HepG2 (cell line): ENCODE data around the gene SLU7. TPM values are rescaled to one million over a fixed set of nuclear protein-coding genes. Genes with fewer than 3 reads are reported as not detected.
A peak's percentile ranks its signal among the peaks of the same experiment; 100 is the strongest.

Experiments
- ATAC-seq: fragments of 200-7000 bp; cut with Tn5 transposase; 3 replicates; pipeline ENCODE4 v1.9.1; 2020; ENCODE audit warnings: mild to moderate bottlenecking, moderate library complexity
- BruUV-seq: library from RNA; stranded (reverse); fragments of 400-500 nt; replicated peaks from 2 replicates; lab custom pipeline; 2021; lab: Mats Ljungman, UMichigan
- CTCF ChIA-PET: fragments of 300-600 bp; formaldehyde crosslinking; extraction: SDS; loops from one replicate; lab custom pipeline; 2021; ENCODE audit warnings: low total read pairs, inconsistent platforms, low intra/inter-chr PET ratio; lab: Yijun Ruan, JAX
- POLR2A ChIA-PET: fragments of 350-600 bp; sonication (Branson Sonifier 250); formaldehyde crosslinking; loops from one replicate; lab custom pipeline; 2020; ENCODE audit warnings: antibody characterized with exemption, inconsistent platforms; lab: Yijun Ruan, JAX
- DNase-seq: peaks from one replicate; pipeline ENCODE4 v3.0.0-alpha.2; 2015; ENCODE audit warnings: low spot score
- FAIRE-seq: peaks from 3 replicates; lab custom pipeline; 2011; peaks lifted over from hg19 to GRCh38; lab: Jason Lieb, UNC
- H2AFZ ChIP-seq: one replicate; pipeline ENCODE4 v1.6.1; 2011; ENCODE audit warnings: low read length, inconsistent platforms
- H3K27ac ChIP-seq: fragments of 300-600 bp; 3 replicates; pipeline ENCODE4 v1.8.0; 2011; ENCODE audit warnings: mixed run types, mild to moderate bottlenecking, mixed read lengths, low read length, inconsistent platforms; ENCODE audit not compliant: insufficient read depth; ENCODE audit errors: extremely low read length
- H3K27me3 ChIP-seq, 2 experiments: fragments of 200-600 bp in 1 of 2; 2 replicates in 1 of 2; 3 replicates in 1 of 2; pipeline versions ENCODE4 v1.6.0 to v1.8.0; 2011; ENCODE audit warnings: low read length in 2 of 2, mild to moderate bottlenecking in 2 of 2, moderate library complexity in 2 of 2, inconsistent platforms in 1 of 2; ENCODE audit not compliant: insufficient read depth in 2 of 2, control insufficient read depth in 1 of 2
- H3K36me3 ChIP-seq, 2 experiments: fragments of 200-600 bp in 1 of 2; replicated peaks in 1 of 2; 2 replicates in 1 of 2; 3 replicates in 1 of 2; pipeline versions ENCODE4 v1.5.1 to v1.8.0; 2011; ENCODE audit warnings: low read length in 2 of 2, inconsistent platforms in 1 of 2; ENCODE audit not compliant: insufficient read depth in 2 of 2, control insufficient read depth in 1 of 2
- H3K4me1 ChIP-seq: 2 replicates; pipeline ENCODE4 v1.5.1; 2012; ENCODE audit warnings: low read length, inconsistent platforms; ENCODE audit not compliant: insufficient read depth
- H3K4me2 ChIP-seq: 2 replicates; pipeline ENCODE4 v1.6.0; 2011; ENCODE audit warnings: low read depth, low read length, inconsistent platforms
- H3K4me3 ChIP-seq, 3 experiments: fragments of 200-600 bp in 1 of 3; sonication (generic), shearing (Covaris generic) in 1 of 3; replicated peaks in 1 of 3; 2 replicates each; pipeline ENCODE4 v1.5.1; 2011 to 2016; ENCODE audit warnings: low read length in 3 of 3, inconsistent platforms in 2 of 3, low read depth in 2 of 3, mild to moderate bottlenecking in 2 of 3, control low read depth in 1 of 3, mixed read lengths in 1 of 3; ENCODE audit not compliant: insufficient read depth in 1 of 3
- H3K79me2 ChIP-seq: one replicate; pipeline ENCODE4 v1.6.1; 2011; ENCODE audit warnings: low read length, inconsistent platforms; ENCODE audit not compliant: insufficient read depth
- H3K9ac ChIP-seq: 2 replicates; pipeline ENCODE4 v1.6.0; 2011; ENCODE audit warnings: mild to moderate bottlenecking, low read depth, low read length, inconsistent platforms; ENCODE audit not compliant: insufficient read depth
- H3K9me3 ChIP-seq: 2 replicates; pipeline ENCODE4 v1.5.1; 2012; ENCODE audit warnings: mild to moderate bottlenecking, low read length
- H4K20me1 ChIP-seq: 2 replicates; pipeline ENCODE4 v1.6.0; 2011; ENCODE audit warnings: inconsistent platforms, mild to moderate bottlenecking, low read length, moderate library complexity; ENCODE audit not compliant: insufficient read depth
- ARID2 ChIP-seq: sonication (generic); formaldehyde crosslinking; IDR thresholded peaks from 2 replicates; pipeline ENCODE4 v1.8.1; 2022; ENCODE audit warnings: mild to moderate bottlenecking, missing genetic modification reagents, borderline replicate concordance
- CHD2 ChIP-seq: IDR thresholded peaks from 2 replicates; pipeline ENCODE4 v1.6.1; 2011; ENCODE audit warnings: low read depth, low read length, improper control_type of control experiment
- EHMT2 ChIP-seq: fragments of 200-600 bp; sonication (generic); IDR thresholded peaks from 2 replicates; pipeline ENCODE4 v1.7.0; 2017; ENCODE audit warnings: antibody characterized with exemption, low read depth, low read length, borderline replicate concordance
- HDAC1 ChIP-seq: sonication (generic); formaldehyde crosslinking; IDR thresholded peaks from 2 replicates; pipeline ENCODE4 v1.5.1; 2020; ENCODE audit warnings: mild to moderate bottlenecking, missing genetic modification reagents
- NFE2 ChIP-seq: sonication (generic); formaldehyde crosslinking; IDR thresholded peaks from 2 replicates; pipeline ENCODE4 v1.4.0; 2020; ENCODE audit warnings: missing genetic modification reagents
- SRSF9 ChIP-seq: fragments of 200-400 bp; formaldehyde crosslinking; IDR thresholded peaks from 2 replicates; pipeline ENCODE4 v1.6.1; 2018; ENCODE audit warnings: borderline replicate concordance, mild to moderate bottlenecking, low read depth, low read length; ENCODE audit not compliant: insufficient read depth, poor library complexity, severe bottlenecking
- TP53 ChIP-seq: sonication (generic); formaldehyde crosslinking; conservative IDR thresholded peaks from 2 replicates; pipeline ENCODE4 v1.4.0; 2020; ENCODE audit warnings: missing genetic modification reagents
- WIZ ChIP-seq: sonication (generic); formaldehyde crosslinking; IDR thresholded peaks from 2 replicates; pipeline ENCODE4 v1.5.1; 2020; ENCODE audit warnings: mild to moderate bottlenecking, missing genetic modification reagents
- ZNF530 ChIP-seq: sonication (generic); formaldehyde crosslinking; IDR thresholded peaks from 2 replicates; pipeline ENCODE4 v1.5.0; 2020; ENCODE audit warnings: low read depth, mild to moderate bottlenecking, missing genetic modification reagents
- ZNF558 ChIP-seq: sonication (generic); formaldehyde crosslinking; IDR thresholded peaks from 2 replicates; pipeline ENCODE4 v1.9.0; 2022; ENCODE audit warnings: mild to moderate bottlenecking, missing genetic modification reagents, borderline replicate concordance
- ZNF605 ChIP-seq: sonication (generic); formaldehyde crosslinking; IDR thresholded peaks from 2 replicates; pipeline ENCODE4 v1.8.0; 2022; ENCODE audit warnings: mild to moderate bottlenecking, missing genetic modification reagents
- ZNF619 ChIP-seq: sonication (generic); formaldehyde crosslinking; IDR thresholded peaks from 2 replicates; pipeline ENCODE4 v1.4.0; 2020; ENCODE audit warnings: mild to moderate bottlenecking, missing genetic modification reagents
- ZNF687 ChIP-seq: sonication (generic); formaldehyde crosslinking; IDR thresholded peaks from 2 replicates; pipeline ENCODE4 v1.5.1; 2020; ENCODE audit warnings: mild to moderate bottlenecking, missing genetic modification reagents, moderate library complexity
- ZNF761 ChIP-seq: sonication (generic); formaldehyde crosslinking; conservative IDR thresholded peaks from 2 replicates; pipeline ENCODE4 v1.4.0; 2020; ENCODE audit warnings: mild to moderate bottlenecking, missing genetic modification reagents
- WGBS: methylation state at CpG from one replicate; pipeline ENCODE4 v1.1.6; 2017; ENCODE audit warnings: low lambda C conversion rate; 5-methylcytosine and 5-hydroxymethylcytosine counted together
- in situ Hi-C: cut with HindIII; loops from 2 replicates; pipeline ENCODE4 v1.10.0; 2017; ENCODE audit warnings: low pct_unique_long_range_greater_than_20kb; ENCODE audit not compliant: extremely low pct_ligation_motif_present
- intact Hi-C: fragments of 100-400 bp; cut with micrococcal nuclease; formaldehyde crosslinking; loops from one replicate; pipeline ENCODE4 v1.10.0; 2022; ENCODE audit not compliant: unreplicated experiment
- polyA plus RNA-seq, 8 experiments: library from polyadenylated mRNA; depleted of rRNA in 3 of 8; stranded (reverse) in 7 of 8; unstranded in 1 of 8; fragments of >200 nt; fragmentation: Illumina TruSeq in 4 of 8; extraction: Trizol in 4 of 8; gene quantifications; 2 replicates each; pipeline versions ENCODE4 v1.2.1 to v1.2.3, GENCODE V29; 2011 to 2016; ENCODE audit warnings: low read depth in 4 of 8, missing spikeins in 1 of 8, mixed read lengths in 1 of 8; ENCODE audit not compliant: insufficient read depth in 1 of 8
- total RNA-seq, 5 experiments: library from RNA; depleted of rRNA; stranded (reverse); fragments of >200 nt; fragmentation: Illumina TruSeq; extraction: Trizol; gene quantifications; 2 replicates each; pipeline ENCODE4 v1.2.3, GENCODE V29; 2016; ENCODE audit warnings: low read depth in 1 of 5
- TF ChIP-seq, protein P1 (sequence below): sonication (generic); formaldehyde crosslinking; IDR thresholded peaks from 2 replicates; pipeline ENCODE4; 2020; ENCODE audit warnings: missing genetic modification reagents, mild to moderate bottlenecking, borderline replicate concordance

SLU7 gene
- total and polyA plus RNA-seq, 2 of the 13 experiments (the other 11 are each of a cell fraction or from before 2014, with no cell fraction given), result 24.0 to 39.2 TPM

GRCh38 chr5:160441311-160441781 is 22.5 kb upstream of the SLU7 start (continued):
- TF ChIP-seq ZNF687 (CRISPR knock-in tag), result no peak
- no peak for TF ChIP-seq EHMT2

DNA sequence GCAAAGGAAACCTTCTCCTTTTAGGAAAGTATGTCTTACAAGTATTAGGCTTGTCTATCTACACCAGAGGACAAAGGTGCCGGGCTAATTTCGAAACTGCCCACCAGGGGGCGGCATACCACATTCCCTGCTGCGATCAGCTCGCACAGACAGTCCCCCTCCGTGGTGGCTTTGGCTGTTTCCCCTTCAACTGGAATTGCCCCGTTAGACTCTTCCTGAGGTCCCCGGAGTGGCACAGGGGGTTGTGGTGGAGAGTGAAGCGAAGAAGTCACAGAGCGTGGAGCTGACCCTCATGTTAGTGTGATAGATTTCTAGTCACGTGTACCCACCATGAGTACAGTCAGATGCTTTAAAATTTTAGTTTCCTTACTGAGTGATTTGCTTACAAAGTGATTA is 20.3 kb upstream of the SLU7 start:
- Histone ChIP-seq H2AFZ (peak overlapping the region; percentile 32), H3K27ac (no peak overlapping the region), H3K4me2 (peak overlapping the region; percentile 93), H3K27me3 (peaks cover 0 to 1% of the 10 kb centered on the region in 2 experiments; a peak in 1 of 5 replicates), H3K9ac (peak overlapping the region; percentile 44; the same call in 1 of the 2 replicates), H4K20me1 (no peaks in the 10 kb centered on the region), H3K4me3 (peak overlapping the region; percentile 13 to 60 (median 39)), H3K79me2 (no peaks in the 10 kb centered on the region), H3K4me1 (peaks cover 42% of the 10 kb centered on the region), H3K9me3 (no peaks in the 10 kb centered on the region), H3K36me3 (no peaks in the 10 kb centered on the region)
- FAIRE-seq (peak; percentile 80), DNase-seq (peak; percentile 69), ATAC-seq (peak; percentile 95)
- WGBS, result 0% methylated on average over 11 of the region's 11 CpGs
- CTCF ChIA-PET, result interaction anchor here (0.7 to 2.3 kb wide), 3 partner anchors 21 to 69 kb away, joined by 3 to 19 read pairs (median 14); no protein-coding TSS in a partner anchor
- no TSS peak for BruUV-seq
- in situ Hi-C loops, result loop anchor here (5.0 to 10.0 kb wide), 2 partner anchors 63 to 356 kb away; no protein-coding TSS in a partner anchor
- intact Hi-C loops, result loop anchor here (1.0 to 2.0 kb wide), 6 partner anchors 21 to 348 kb away; no protein-coding TSS in a partner anchor
- POLR2A ChIA-PET, result interaction anchor here (1.1 to 2.4 kb wide), 5 partner anchors 17 to 38 kb away, joined by 3 to 29 read pairs (median 5); partner anchors contain the start of gene PTTG1
- TF ChIP-seq HDAC1 (CRISPR knock-in tag) (no peak), ZNF530 (CRISPR knock-in tag) (no peak), ZNF761 (CRISPR knock-in tag) (no peak), SRSF9 (no peak), ZNF619 (CRISPR knock-in tag) (0 out of 2 replicates have a peak, but pooled peaks have one; percentile 74), CHD2 (no peak), WIZ (no peak), ZNF558 (no peak), ARID2 (CRISPR knock-in tag) (no peak), NFE2 (CRISPR knock-in tag) (no peak), TP53 (no peak), ZNF605 (CRISPR knock-in tag) (peak; percentile 65)
- TF ChIP-seq, protein P1, sequence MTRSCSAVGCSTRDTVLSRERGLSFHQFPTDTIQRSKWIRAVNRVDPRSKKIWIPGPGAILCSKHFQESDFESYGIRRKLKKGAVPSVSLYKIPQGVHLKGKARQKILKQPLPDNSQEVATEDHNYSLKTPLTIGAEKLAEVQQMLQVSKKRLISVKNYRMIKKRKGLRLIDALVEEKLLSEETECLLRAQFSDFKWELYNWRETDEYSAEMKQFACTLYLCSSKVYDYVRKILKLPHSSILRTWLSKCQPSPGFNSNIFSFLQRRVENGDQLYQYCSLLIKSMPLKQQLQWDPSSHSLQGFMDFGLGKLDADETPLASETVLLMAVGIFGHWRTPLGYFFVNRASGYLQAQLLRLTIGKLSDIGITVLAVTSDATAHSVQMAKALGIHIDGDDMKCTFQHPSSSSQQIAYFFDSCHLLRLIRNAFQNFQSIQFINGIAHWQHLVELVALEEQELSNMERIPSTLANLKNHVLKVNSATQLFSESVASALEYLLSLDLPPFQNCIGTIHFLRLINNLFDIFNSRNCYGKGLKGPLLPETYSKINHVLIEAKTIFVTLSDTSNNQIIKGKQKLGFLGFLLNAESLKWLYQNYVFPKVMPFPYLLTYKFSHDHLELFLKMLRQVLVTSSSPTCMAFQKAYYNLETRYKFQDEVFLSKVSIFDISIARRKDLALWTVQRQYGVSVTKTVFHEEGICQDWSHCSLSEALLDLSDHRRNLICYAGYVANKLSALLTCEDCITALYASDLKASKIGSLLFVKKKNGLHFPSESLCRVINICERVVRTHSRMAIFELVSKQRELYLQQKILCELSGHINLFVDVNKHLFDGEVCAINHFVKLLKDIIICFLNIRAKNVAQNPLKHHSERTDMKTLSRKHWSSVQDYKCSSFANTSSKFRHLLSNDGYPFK (CRISPR knock-in tag), result peak; percentile 34; the same call in 1 of the 2 replicates
